Stimulated activated effector memory CD8-positive, alpha-beta T cell treated with anti-CD3 and anti-CD28 coated beads, Interleukin-12 subunit alpha, Interleukin-12 subunit beta, amount 100 ng/mL, for 72 hours (primary cell): ENCODE data around the gene ENPP6.

ENCODE experiments used
- ATAC-seq: fragments of 150-1000 bp; cut with Tn5 transposase; 2 replicates; pipeline ENCODE4 v1.10.0; 2021
- DNase-seq, 2 donors: peaks; one replicate each; pipeline ENCODE4 v3.0.0; 2021 to 2022; ENCODE audit warnings: low spot score in 2 of 2
- H3K27ac Mint-ChIP-seq: one replicate; pipeline ENCODE4 v1.8.0; 2022; ENCODE audit warnings: mild to moderate bottlenecking, mixed read lengths
- H3K36me3 Mint-ChIP-seq: one replicate; pipeline ENCODE4 v1.8.0; 2022; ENCODE audit warnings: mild to moderate bottlenecking, mixed read lengths
- H3K4me1 Mint-ChIP-seq: one replicate; pipeline ENCODE4 v1.8.0; 2022; ENCODE audit warnings: mixed read lengths
- H3K4me3 Mint-ChIP-seq: one replicate; pipeline ENCODE4 v1.8.0; 2022; ENCODE audit warnings: mild to moderate bottlenecking, mixed read lengths
- H3K9me3 Mint-ChIP-seq: one replicate; pipeline ENCODE4 v1.8.0; 2022; ENCODE audit warnings: mixed read lengths

The ENPP6 gene

GRCh38 chr4:184120549-184121127, 97.0 kb downstream of the ENPP6 start:
- ATAC-seq: no peak
- Mint-ChIP-seq H3K27ac (no peak overlapping the region), H3K4me3 (no peak overlapping the region), H3K4me1 (peaks cover 5% of the 10 kb centered on the region), H3K36me3 (no peaks in the 10 kb centered on the region), H3K9me3 (no peaks in the 10 kb centered on the region)
- DNase-seq: no peak

GRCh38 chr4:184117662-184118199, 99.9 kb downstream of the ENPP6 start:
- H3K36me3 Mint-ChIP-seq: no peaks in the 10 kb centered on the region
- peak; percentile 16 for ATAC-seq
- H3K27ac Mint-ChIP-seq: no peak overlapping the region
- H3K9me3 Mint-ChIP-seq: no peaks in the 10 kb centered on the region
- peaks cover 5% of the 10 kb centered on the region for H3K4me1 Mint-ChIP-seq
- H3K4me3 Mint-ChIP-seq: no peak overlapping the region
- no peak for DNase-seq

GRCh38 chr4:184115399-184115798, 102.3 kb downstream of the ENPP6 start:
- Mint-ChIP-seq H3K4me1 (peaks cover 5% of the 10 kb centered on the region), H3K4me3 (no peak overlapping the region), H3K27ac (no peak overlapping the region), H3K9me3 (no peaks in the 10 kb centered on the region), H3K36me3 (no peaks in the 10 kb centered on the region)
- DNase-seq: no peak
- ATAC-seq: no peak

GRCh38 chr4:184114431-184114830, 103.2 kb downstream of the ENPP6 start:
- Mint-ChIP-seq H3K9me3 (no peaks in the 10 kb centered on the region), H3K36me3 (no peaks in the 10 kb centered on the region), H3K27ac (no peak overlapping the region), H3K4me3 (no peak overlapping the region), H3K4me1 (peaks cover 5% of the 10 kb centered on the region)
- ATAC-seq: no peak
- no peak for DNase-seq

GRCh38 chr4:184112006-184112550, 105.6 kb downstream of the ENPP6 start:
- DNase-seq (no peak), ATAC-seq (no peak)
- H3K4me3 Mint-ChIP-seq: no peak overlapping the region
- H3K36me3 Mint-ChIP-seq: no peaks in the 10 kb centered on the region
- no peaks in the 10 kb centered on the region for H3K9me3 Mint-ChIP-seq
- H3K27ac Mint-ChIP-seq: no peak overlapping the region
- peaks cover 2% of the 10 kb centered on the region for H3K4me1 Mint-ChIP-seq

GRCh38 chr4:184111233-184111832, 106.3 kb downstream of the ENPP6 start:
- Mint-ChIP-seq H3K4me1 (no peaks in the 10 kb centered on the region), H3K4me3 (no peak overlapping the region), H3K36me3 (no peaks in the 10 kb centered on the region), H3K9me3 (no peaks in the 10 kb centered on the region), H3K27ac (no peak overlapping the region)
- ATAC-seq (no peak), DNase-seq (no peak)

GRCh38 chr4:184110452-184111224, 107.0 kb downstream of the ENPP6 start:
- Mint-ChIP-seq H3K9me3 (no peaks in the 10 kb centered on the region), H3K4me1 (no peaks in the 10 kb centered on the region), H3K27ac (no peak overlapping the region), H3K4me3 (no peak overlapping the region), H3K36me3 (no peaks in the 10 kb centered on the region)
- ATAC-seq (no peak), DNase-seq (no peak)

- no peak overlapping the region for H3K4me3 Mint-ChIP-seq
- no peaks in the 10 kb centered on the region for H3K9me3 Mint-ChIP-seq
- ATAC-seq: no peak
- no peaks in the 10 kb centered on the region for H3K36me3 Mint-ChIP-seq
- no peak for DNase-seq
- no peak overlapping the region for H3K27ac Mint-ChIP-seq
- H3K4me1 Mint-ChIP-seq: no peaks in the 10 kb centered on the region
Measured at GRCh38 chr4:184108006-184108501, 109.6 kb downstream of the ENPP6 start.

- Mint-ChIP-seq H3K27ac (no peak overlapping the region), H3K36me3 (no peaks in the 10 kb centered on the region), H3K4me1 (peaks cover 4% of the 10 kb centered on the region), H3K9me3 (no peaks in the 10 kb centered on the region), H3K4me3 (no peak overlapping the region)
- ATAC-seq (no peak), DNase-seq (no peak)
Measured at GRCh38 chr4:184104419-184105101, 113.1 kb downstream of the ENPP6 start.

- H3K4me3 Mint-ChIP-seq: no peak overlapping the region
- no peak for ATAC-seq
- H3K36me3 Mint-ChIP-seq: no peaks in the 10 kb centered on the region
- peaks cover 4% of the 10 kb centered on the region for H3K4me1 Mint-ChIP-seq
- no peak for DNase-seq
- H3K27ac Mint-ChIP-seq: no peak overlapping the region
- H3K9me3 Mint-ChIP-seq: no peaks in the 10 kb centered on the region
Measured at GRCh38 chr4:184103527-184104264, 114.0 kb downstream of the ENPP6 start.

GRCh38 chr4:184102927-184103326, 114.7 kb downstream of the ENPP6 start:
- no peaks in the 10 kb centered on the region for H3K9me3 Mint-ChIP-seq
- no peak overlapping the region for H3K4me3 Mint-ChIP-seq
- ATAC-seq (no peak), DNase-seq (no peak)
- no peak overlapping the region for H3K27ac Mint-ChIP-seq
- H3K4me1 Mint-ChIP-seq: peaks cover 4% of the 10 kb centered on the region
- no peaks in the 10 kb centered on the region for H3K36me3 Mint-ChIP-seq

- ATAC-seq (no peak), DNase-seq (no peak)
- no peak overlapping the region for H3K4me3 Mint-ChIP-seq
- peaks cover 5% of the 10 kb centered on the region for H3K4me1 Mint-ChIP-seq
- H3K9me3 Mint-ChIP-seq: no peaks in the 10 kb centered on the region
- H3K27ac Mint-ChIP-seq: no peak overlapping the region
- no peaks in the 10 kb centered on the region for H3K36me3 Mint-ChIP-seq
Measured at GRCh38 chr4:184102488-184102887, 115.2 kb downstream of the ENPP6 start.

- ATAC-seq (no peak), DNase-seq (no peak)
- Mint-ChIP-seq H3K36me3 (no peaks in the 10 kb centered on the region), H3K4me1 (peaks cover 10% of the 10 kb centered on the region), H3K4me3 (no peak overlapping the region), H3K9me3 (no peaks in the 10 kb centered on the region), H3K27ac (no peak overlapping the region)
Measured at GRCh38 chr4:184101711-184102110, 116.0 kb downstream of the ENPP6 start.

- no peaks in the 10 kb centered on the region for H3K36me3 Mint-ChIP-seq
- ATAC-seq (peak; percentile 38), DNase-seq (peak; percentile 14 to 79)
- H3K27ac Mint-ChIP-seq: no peak overlapping the region
- no peak overlapping the region for H3K4me3 Mint-ChIP-seq
- H3K9me3 Mint-ChIP-seq: no peaks in the 10 kb centered on the region
- peaks cover 10% of the 10 kb centered on the region for H3K4me1 Mint-ChIP-seq
Measured at GRCh38 chr4:184100297-184100885, 117.3 kb downstream of the ENPP6 start.
